Left ventricle myocardium inferior (tissue), 1 donor: ENCODE results near the gene ANKRD17. TPM values are rescaled to one million over a fixed set of nuclear protein-coding genes. Genes with fewer than 3 reads are reported as not detected.
A peak's percentile ranks its signal among the peaks of the same experiment; 100 is the strongest.

ENCODE experiments used
- DNase-seq: peaks from one replicate; pipeline ENCODE4 v3.0.0-alpha.2; 2020
- H3K27ac ChIP-seq: fragments of 200-600 bp; replicated peaks from 2 replicates; pipeline ENCODE4 v1.8.0; 2021
- H3K27me3 ChIP-seq: fragments of 200-600 bp; 2 replicates; pipeline ENCODE4 v1.8.0; 2021; ENCODE audit warnings: low read depth
- H3K36me3 ChIP-seq: fragments of 200-600 bp; 2 replicates; pipeline ENCODE4 v1.8.0; 2021
- H3K4me1 ChIP-seq: fragments of 200-600 bp; 2 replicates; pipeline ENCODE4 v1.8.0; 2021
- H3K4me3 ChIP-seq: fragments of 200-600 bp; 2 replicates; pipeline ENCODE4 v1.8.0; 2021; ENCODE audit warnings: mild to moderate bottlenecking, moderate library complexity
- H3K9me3 ChIP-seq: fragments of 200-600 bp; replicated peaks from 2 replicates; pipeline ENCODE4 v1.8.0; 2021
- intact Hi-C: fragments of 100-400 bp; cut with micrococcal nuclease; formaldehyde crosslinking; loops from one replicate; pipeline ENCODE4 v1.11.0; 2022
- total RNA-seq: library from RNA; stranded (reverse); fragmentation: NEBNext Ultra II Directional; extraction: Animal tissue kit (Norgen Biotek cat#: 25700); gene quantifications from one replicate; pipeline ENCODE4 v1.2.1, GENCODE V29; 2021
- TF ChIP-seq, protein P1 (sequence below): fragments of 200-600 bp; IDR thresholded peaks from 2 replicates; pipeline ENCODE4 v1.8.0; 2021; ENCODE audit warnings: antibody characterized with exemption, mild to moderate bottlenecking, borderline replicate concordance
- donor health status: DM: no; HTN: yes; CAD: no; lungs with severe emphysema.

ANKRD17 gene
- total RNA-seq, 1 donor from 2014 or later, result 54.1 TPM

DNA sequence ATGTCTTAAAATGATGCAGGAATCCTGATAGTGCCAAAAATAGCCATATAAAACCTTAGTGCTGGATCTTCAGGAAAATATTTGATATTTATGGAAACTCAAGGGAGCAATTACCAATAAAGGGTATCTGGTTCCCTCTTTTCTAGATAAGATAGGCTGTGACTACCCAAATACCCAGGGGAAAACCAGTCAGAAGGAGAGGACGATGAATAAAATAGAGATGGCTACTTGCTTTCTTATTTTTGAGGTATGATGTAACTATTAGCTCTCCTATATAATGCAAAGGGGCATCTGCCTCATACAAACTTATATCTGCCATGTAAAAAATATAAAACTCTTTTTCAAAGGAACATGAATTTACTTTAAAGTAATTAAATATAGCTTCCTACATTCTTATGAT is 165.7 kb downstream of the ANKRD17 start:
- peaks cover 18% of the 10 kb centered on the region for H3K4me1 ChIP-seq
- peaks cover 88% of the 10 kb centered on the region for H3K36me3 ChIP-seq
- no peaks in the 10 kb centered on the region for H3K9me3 ChIP-seq
- H3K27ac ChIP-seq, result no peak overlapping the region
- TF ChIP-seq, protein P1, sequence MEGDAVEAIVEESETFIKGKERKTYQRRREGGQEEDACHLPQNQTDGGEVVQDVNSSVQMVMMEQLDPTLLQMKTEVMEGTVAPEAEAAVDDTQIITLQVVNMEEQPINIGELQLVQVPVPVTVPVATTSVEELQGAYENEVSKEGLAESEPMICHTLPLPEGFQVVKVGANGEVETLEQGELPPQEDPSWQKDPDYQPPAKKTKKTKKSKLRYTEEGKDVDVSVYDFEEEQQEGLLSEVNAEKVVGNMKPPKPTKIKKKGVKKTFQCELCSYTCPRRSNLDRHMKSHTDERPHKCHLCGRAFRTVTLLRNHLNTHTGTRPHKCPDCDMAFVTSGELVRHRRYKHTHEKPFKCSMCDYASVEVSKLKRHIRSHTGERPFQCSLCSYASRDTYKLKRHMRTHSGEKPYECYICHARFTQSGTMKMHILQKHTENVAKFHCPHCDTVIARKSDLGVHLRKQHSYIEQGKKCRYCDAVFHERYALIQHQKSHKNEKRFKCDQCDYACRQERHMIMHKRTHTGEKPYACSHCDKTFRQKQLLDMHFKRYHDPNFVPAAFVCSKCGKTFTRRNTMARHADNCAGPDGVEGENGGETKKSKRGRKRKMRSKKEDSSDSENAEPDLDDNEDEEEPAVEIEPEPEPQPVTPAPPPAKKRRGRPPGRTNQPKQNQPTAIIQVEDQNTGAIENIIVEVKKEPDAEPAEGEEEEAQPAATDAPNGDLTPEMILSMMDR, result no peak
- H3K27me3 ChIP-seq, result no peaks in the 10 kb centered on the region
- intact Hi-C loops, result no loop called here
- no peak for DNase-seq
- H3K4me3 ChIP-seq, result no peak overlapping the region

DNA sequence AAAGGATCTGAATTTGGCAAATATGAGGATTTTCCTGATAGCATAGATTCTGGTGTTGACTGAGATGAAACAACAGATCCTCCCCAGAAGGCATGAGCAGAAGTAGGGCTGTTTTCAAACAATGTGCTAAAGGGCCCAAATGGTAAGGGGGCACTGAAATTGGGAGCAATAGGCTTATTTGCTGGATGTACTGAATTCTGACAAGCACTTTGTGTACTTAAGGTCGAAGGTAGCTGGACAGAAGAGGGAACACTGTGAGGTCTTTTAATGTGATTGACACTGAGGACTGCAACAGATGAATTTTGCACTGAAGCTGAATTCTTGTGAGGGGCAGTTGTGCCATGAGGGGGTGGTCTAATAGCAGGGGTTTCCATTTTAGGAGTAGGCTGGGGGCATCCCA is 167.9 kb downstream of the ANKRD17 start:
- TF ChIP-seq, protein P1, result no peak
- no peak for DNase-seq
- Histone ChIP-seq H3K36me3 (peaks cover 75% of the 10 kb centered on the region), H3K9me3 (no peaks in the 10 kb centered on the region), H3K4me1 (peaks cover 18% of the 10 kb centered on the region), H3K27ac (no peak overlapping the region), H3K4me3 (no peak overlapping the region), H3K27me3 (no peaks in the 10 kb centered on the region)
- intact Hi-C loops, result no loop called here

GRCh38 chr4:73087871-73088270 is 170.7 kb downstream of the ANKRD17 start:
- Histone ChIP-seq H3K36me3 (peaks cover 72% of the 10 kb centered on the region), H3K4me3 (no peak overlapping the region), H3K27ac (no peak overlapping the region), H3K9me3 (no peaks in the 10 kb centered on the region), H3K4me1 (peaks cover 17% of the 10 kb centered on the region), H3K27me3 (no peaks in the 10 kb centered on the region)
- DNase-seq, result no peak
- TF ChIP-seq, protein P1, result no peak
- intact Hi-C loops, result no loop called here

GRCh38 chr4:73086095-73086868 is 172.3 kb downstream of the ANKRD17 start:
- Histone ChIP-seq H3K27me3 (no peaks in the 10 kb centered on the region), H3K4me1 (peaks cover 18% of the 10 kb centered on the region), H3K4me3 (peak overlapping the region; percentile 13), H3K27ac (no peak overlapping the region), H3K36me3 (peaks cover 70% of the 10 kb centered on the region), H3K9me3 (no peaks in the 10 kb centered on the region)
- no peak for DNase-seq
- intact Hi-C loops, result no loop called here
- TF ChIP-seq, protein P1, result no peak

DNA sequence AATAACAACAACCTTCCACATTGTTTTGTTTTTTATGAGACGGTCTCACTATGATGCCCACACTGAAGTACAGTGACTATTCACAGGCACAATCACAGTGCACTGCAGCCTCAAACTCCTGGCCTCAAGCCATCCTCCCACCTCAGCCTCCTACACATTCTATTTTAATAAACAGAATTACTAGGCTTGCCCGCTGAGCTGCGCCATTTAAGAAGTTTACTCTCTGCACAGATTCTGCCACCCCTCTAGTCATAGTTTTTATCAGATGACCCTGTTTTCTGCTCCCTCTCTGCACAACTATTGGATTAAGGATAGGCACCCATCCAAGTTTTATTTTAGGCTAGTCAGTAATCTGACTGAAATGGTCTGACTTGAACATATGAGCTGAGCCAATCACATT is 177.8 kb downstream of the ANKRD17 start:
- no peaks in the 10 kb centered on the region for H3K27me3 ChIP-seq
- TF ChIP-seq, protein P1, result no peak
- DNase-seq, result no peak
- H3K36me3 ChIP-seq, result peaks cover 86% of the 10 kb centered on the region
- H3K4me1 ChIP-seq, result peaks cover 12% of the 10 kb centered on the region
- peak overlapping the region; percentile 6 for H3K27ac ChIP-seq
- H3K4me3 ChIP-seq, result no peak overlapping the region
- no peaks in the 10 kb centered on the region for H3K9me3 ChIP-seq
- intact Hi-C loops, result no loop called here
